Endothelial cell of umbilical vein (primary cell): ENCODE results near the gene CDK11B.

Experiments used
- EZH2 ChIP-seq: IDR thresholded peaks from 2 replicates; pipeline ENCODE4 v1.6.1; 2012; ENCODE audit warnings: borderline replicate concordance, low read depth, mild to moderate bottlenecking, moderate library complexity, low read length, inconsistent platforms; ENCODE audit not compliant: severe bottlenecking
- FOS ChIP-seq: IDR thresholded peaks from 2 replicates; pipeline ENCODE4 v1.6.1; 2011; ENCODE audit warnings: mild to moderate bottlenecking, low read length, moderate library complexity, borderline replicate concordance; ENCODE audit not compliant: insufficient read depth
- GATA2 ChIP-seq: IDR thresholded peaks from 2 replicates; pipeline ENCODE4 v1.7.0; 2011; ENCODE audit warnings: low read depth, mild to moderate bottlenecking, moderate library complexity, mixed read lengths, low read length; ENCODE audit not compliant: insufficient read length, insufficient read depth
- JUN ChIP-seq: IDR thresholded peaks from 2 replicates; pipeline ENCODE4 v1.6.1; 2011; ENCODE audit warnings: borderline replicate concordance, low read depth; ENCODE audit not compliant: insufficient read length, insufficient read depth
- MYC ChIP-seq: IDR thresholded peaks from one replicate; pipeline ENCODE4 v1.6.1; 2011; ENCODE audit warnings: mild to moderate bottlenecking, low read depth, low read length
- POLR2A ChIP-seq: IDR thresholded peaks from 2 replicates; pipeline ENCODE4 v1.6.1; 2012; ENCODE audit warnings: low read depth, mild to moderate bottlenecking, control low read depth, low read length
- POLR2AphosphoS5 ChIP-seq: IDR thresholded peaks from 2 replicates; pipeline ENCODE4 v1.6.1; 2012; ENCODE audit warnings: low read depth, mild to moderate bottlenecking, control low read depth, low read length, moderate library complexity; ENCODE audit not compliant: insufficient read depth
- TF ChIP-seq, protein P1 (sequence below), 2 donors: IDR thresholded peaks; 1 replicate in 1 of 2; 2 replicates in 1 of 2; pipeline ENCODE4 v1.5.1; 2011; ENCODE audit warnings: low read length in 2 of 2, mild to moderate bottlenecking in 2 of 2, moderate library complexity in 2 of 2, control low read depth in 1 of 2, inconsistent platforms in 1 of 2, low read depth in 1 of 2; ENCODE audit not compliant: insufficient read depth in 1 of 2; ENCODE audit errors: extremely low read depth in 1 of 2
- TF ChIP-seq, protein P2 (sequence below): IDR thresholded peaks from 2 replicates; pipeline ENCODE4 v1.6.1; 2011; ENCODE audit not compliant: insufficient read depth, insufficient read length

DNA sequence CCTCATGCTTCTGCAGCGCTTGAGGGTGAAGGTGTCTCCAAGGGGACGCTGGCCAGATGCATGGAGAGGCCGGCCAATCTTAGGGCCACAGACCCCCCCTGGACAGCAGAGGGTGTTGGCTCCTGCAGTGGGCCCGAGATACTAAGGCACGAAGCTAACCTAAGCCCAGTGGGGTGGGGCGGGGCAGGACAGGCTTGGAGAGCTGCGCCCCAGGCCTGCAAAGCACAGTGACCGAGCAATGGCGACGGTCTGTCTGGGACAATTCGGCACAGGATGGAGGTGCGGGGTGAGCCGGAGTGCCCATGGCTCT lies 60.1 kb downstream of the CDK11B start:
- TF ChIP-seq POLR2A = no peak
- TF ChIP-seq, protein P1, sequence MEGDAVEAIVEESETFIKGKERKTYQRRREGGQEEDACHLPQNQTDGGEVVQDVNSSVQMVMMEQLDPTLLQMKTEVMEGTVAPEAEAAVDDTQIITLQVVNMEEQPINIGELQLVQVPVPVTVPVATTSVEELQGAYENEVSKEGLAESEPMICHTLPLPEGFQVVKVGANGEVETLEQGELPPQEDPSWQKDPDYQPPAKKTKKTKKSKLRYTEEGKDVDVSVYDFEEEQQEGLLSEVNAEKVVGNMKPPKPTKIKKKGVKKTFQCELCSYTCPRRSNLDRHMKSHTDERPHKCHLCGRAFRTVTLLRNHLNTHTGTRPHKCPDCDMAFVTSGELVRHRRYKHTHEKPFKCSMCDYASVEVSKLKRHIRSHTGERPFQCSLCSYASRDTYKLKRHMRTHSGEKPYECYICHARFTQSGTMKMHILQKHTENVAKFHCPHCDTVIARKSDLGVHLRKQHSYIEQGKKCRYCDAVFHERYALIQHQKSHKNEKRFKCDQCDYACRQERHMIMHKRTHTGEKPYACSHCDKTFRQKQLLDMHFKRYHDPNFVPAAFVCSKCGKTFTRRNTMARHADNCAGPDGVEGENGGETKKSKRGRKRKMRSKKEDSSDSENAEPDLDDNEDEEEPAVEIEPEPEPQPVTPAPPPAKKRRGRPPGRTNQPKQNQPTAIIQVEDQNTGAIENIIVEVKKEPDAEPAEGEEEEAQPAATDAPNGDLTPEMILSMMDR (IDR thresholded peaks at IDR 0.05; ENCODE audit: extremely low read depth in 1 of 2, insufficient read depth in 1 of 2, low read depth in 1 of 2, low read length in 2 of 2) = no peak
- TF ChIP-seq JUN = no peak
- no peak for TF ChIP-seq POLR2AphosphoS5
- no peak for TF ChIP-seq FOS
- no peak for TF ChIP-seq EZH2
- TF ChIP-seq, protein P2, sequence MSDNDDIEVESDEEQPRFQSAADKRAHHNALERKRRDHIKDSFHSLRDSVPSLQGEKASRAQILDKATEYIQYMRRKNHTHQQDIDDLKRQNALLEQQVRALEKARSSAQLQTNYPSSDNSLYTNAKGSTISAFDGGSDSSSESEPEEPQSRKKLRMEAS = no peak
- TF ChIP-seq GATA2 = no peak
- TF ChIP-seq MYC = no peak
